HG03469 (cell line): Measurements from ENCODE around the gene ANKDD1A.

Source experiments
- ATAC-seq: cut with Tn5 transposase; IDR thresholded peaks from one replicate; pipeline ENCODE4 v1.9.1; 2021; ENCODE audit warnings: mild to moderate bottlenecking, moderate library complexity, moderate number of reproducible peaks; ENCODE audit not compliant: unreplicated experiment

The ANKDD1A gene

GRCh38 chr15:64921711-64922110 lies 10.0 kb downstream of the ANKDD1A start:
- ATAC-seq, result no peak

DNA sequence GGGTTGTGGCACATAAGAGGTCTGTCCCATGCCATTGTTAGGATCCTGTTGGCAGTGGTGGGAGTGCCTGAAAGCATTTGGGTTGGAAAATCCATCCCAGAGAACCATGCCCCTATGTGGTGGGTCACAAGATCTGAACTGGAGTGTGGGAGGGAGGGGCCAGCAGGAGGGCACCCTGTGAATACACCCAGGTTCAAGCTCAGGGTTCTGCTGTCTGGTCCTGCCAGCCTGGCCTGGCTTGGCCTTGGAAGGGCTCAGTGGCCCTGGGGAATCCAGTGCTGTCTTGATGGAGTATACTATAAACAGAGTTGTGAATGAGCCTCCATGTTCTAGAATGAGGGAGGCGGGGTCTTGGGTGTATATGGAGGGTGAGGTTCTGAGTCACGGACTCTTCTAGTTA lies 11.8 kb downstream of the ANKDD1A start:
- no peak for ATAC-seq

DNA sequence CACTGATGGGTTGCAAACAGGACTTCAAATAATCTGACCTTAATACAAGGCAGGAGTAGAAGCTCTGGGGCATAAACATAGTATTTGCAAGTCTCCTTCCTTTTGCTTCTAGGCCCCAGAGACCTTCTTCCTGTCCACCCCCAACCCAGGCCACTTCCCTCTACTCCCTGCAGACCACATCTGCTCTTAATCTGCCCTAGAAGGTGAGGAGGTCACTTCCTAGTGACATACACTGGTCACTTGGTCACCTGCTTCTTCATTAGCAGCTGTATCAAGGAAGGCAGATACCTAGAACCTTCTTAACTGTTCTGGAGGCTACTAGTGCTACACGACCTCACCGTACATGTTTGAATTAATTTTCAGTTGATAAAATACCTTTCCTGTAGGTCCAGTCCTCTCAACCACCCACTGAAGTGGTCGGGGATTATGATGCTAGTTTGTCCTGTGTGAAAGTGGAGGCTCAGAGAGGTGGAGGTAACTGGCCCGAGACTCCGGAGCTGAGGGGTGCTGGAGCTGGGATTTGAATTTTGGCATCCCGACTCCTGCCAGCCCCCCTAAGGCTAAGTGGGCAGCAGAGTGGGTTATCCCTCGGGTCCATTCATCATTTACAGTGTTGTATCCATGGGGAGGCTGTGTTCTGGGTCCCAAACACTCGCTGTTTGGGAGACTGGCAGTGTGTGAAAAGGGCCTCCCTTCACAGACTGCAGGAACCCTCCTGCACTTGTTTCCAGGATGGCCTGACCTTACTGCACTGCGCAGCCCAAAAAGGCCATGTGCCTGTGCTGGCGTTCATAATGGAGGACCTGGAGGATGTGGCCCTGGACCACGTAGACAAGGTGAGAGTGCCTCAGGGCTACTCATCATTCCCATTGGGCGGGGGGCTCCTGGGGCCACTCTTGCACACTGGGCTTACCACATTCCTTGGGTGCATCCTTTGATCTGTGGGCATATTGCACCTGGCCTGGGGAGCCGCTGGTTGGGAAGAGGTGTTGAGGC lies 13.9 kb downstream of the ANKDD1A start:
- no peak for ATAC-seq

- no peak for ATAC-seq
These were observed 15.0 kb downstream of the ANKDD1A start for GRCh38 chr15:64926661-64927060.

- ATAC-seq, result no peak
These were observed 17.0 kb downstream of the ANKDD1A start for GRCh38 chr15:64928626-64929220.

GRCh38 chr15:64930019-64930652 lies 18.4 kb downstream of the ANKDD1A start:
- no peak for ATAC-seq

DNA sequence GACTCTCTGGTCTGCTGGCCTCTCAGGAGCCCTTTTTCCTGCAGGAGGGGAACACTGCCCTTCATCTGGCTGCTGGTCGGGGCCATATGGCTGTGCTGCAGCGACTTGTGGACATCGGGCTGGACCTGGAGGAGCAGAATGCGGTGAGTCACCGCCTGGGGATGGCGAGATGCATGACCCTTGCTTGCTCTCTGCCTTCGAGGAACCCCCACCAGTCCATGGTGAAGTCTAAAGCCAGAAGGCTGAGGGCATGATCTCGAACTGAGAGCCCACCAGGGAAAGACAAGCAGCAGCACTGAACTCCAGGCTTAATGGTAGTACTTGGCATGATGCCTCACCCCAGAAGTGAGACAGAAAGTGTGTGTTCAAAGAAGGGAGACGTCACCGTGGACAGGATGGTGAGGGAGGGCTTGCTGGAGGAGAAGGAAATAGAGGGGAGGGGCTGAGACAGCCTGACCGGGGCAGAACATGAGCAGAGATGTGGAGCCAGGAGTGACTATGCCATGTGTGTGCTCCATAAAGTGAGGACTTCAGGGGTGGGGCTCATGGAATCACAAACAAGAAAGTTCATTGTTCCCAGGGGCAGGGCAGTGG lies 19.2 kb downstream of the ANKDD1A start:
- no peak for ATAC-seq

DNA sequence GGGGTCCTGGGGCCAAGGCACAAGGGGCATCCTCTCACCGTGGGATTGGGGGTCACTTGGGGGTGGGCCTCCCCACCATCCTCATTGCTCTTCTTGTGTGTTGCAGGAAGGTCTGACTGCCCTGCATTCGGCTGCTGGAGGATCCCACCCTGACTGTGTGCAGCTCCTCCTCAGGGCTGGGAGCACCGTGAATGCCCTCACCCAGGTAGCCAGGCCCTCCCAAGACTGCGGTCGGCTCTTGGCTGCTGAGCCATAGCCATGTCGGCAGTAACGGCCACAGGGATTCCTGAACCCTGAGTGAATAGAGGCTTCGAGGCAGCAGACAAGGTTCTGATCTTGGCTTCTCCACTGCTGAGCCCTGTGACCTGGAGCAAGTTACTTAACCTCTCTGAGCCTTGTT lies 19.7 kb downstream of the ANKDD1A start:
- ATAC-seq, result no peak

- no peak for ATAC-seq
These were observed 22.3 kb downstream of the ANKDD1A start for GRCh38 chr15:64934023-64934422.

GRCh38 chr15:64938192-64938591 lies 26.5 kb downstream of the ANKDD1A start:
- ATAC-seq, result no peak

- ATAC-seq, result no peak
These were observed 30.7 kb downstream of the ANKDD1A start for GRCh38 chr15:64942356-64942755.

- ATAC-seq, result no peak
These were observed 32.0 kb downstream of the ANKDD1A start for GRCh38 chr15:64943512-64944225.

DNA sequence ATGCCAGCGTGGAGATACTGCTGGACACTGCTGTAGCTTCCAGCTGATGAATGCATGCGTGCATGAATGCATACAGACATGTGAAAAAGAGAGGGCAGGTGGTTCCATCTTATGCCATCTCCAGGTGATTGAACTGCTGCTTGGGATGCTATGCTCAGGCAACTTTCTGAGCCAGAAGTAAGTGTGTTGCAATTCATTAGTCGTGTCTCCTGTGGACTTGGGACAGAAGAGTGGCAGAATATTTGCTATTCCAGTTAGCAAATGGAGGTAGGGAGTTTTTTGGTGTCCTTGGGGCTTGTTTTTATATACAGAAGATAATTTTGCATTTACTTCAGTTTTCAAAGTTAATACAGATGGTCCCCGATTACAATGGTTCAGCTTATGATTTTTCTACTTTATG lies 33.3 kb downstream of the ANKDD1A start:
- no peak for ATAC-seq

DNA sequence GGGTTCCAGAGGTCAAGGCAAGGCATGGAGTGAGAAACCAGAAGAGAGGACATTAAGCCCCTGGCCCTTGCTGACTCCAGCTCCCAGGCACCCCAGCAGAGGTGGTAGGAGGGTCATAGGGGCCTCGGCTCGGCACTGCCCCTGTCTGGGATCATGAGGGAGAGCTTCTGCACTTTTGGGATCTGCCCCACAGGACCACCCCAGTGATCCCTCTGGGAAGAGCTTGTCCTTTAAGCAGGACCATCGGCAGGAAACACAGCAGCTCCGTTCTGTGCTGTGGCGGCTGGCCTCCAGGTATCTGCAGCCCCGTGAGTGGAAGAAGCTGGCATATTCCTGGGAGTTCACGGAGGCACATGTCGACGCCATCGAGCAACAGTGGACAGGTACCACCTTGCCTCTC lies 35.5 kb downstream of the ANKDD1A start:
- ATAC-seq, result no peak

GRCh38 chr15:64948916-64949315 lies 37.2 kb downstream of the ANKDD1A start:
- ATAC-seq, result no peak

GRCh38 chr15:64949383-64950186 lies 37.9 kb downstream of the ANKDD1A start:
- no peak for ATAC-seq

GRCh38 chr15:64950888-64951287 lies 39.2 kb downstream of the ANKDD1A start:
- ATAC-seq, result no peak

- no peak for ATAC-seq
These were observed 40.2 kb downstream of the ANKDD1A start for GRCh38 chr15:64951777-64952418.

- no peak for ATAC-seq
These were observed 42.7 kb downstream of the ANKDD1A start for GRCh38 chr15:64954395-64954794.
